ENCODE measurements around the gene DDX24. TPM values are rescaled to one million over a fixed set of nuclear protein-coding genes. Genes with fewer than 3 reads are reported as not detected.

The DDX24 gene
- total and polyA plus RNA-seq, 2 of the 8 experiments (the other 6 are each of a cell fraction or from before 2014, with no cell fraction given), result 89.0 to 201 TPM

GRCh38 chr14:94087891-94088290, 6.9 kb upstream of the DDX24 start:
- no peaks in the 10 kb centered on the region for H3K27me3 ChIP-seq (replicated peaks in 1 of 4; ENCODE audit: control insufficient read depth in 3 of 4, extremely low read depth in 1 of 4, insufficient read depth in 3 of 4, low read length in 3 of 4)
- no peak overlapping the region for H3K18ac ChIP-seq (ENCODE audit: extremely low read depth, low read length)
- no peaks in the 10 kb centered on the region for H3K4me1 ChIP-seq (replicated peaks in 1 of 4; ENCODE audit: control insufficient read depth in 3 of 4, insufficient read depth in 4 of 4, low read length in 3 of 4)
- H2BK20ac ChIP-seq (ENCODE audit: low read length), result no peak overlapping the region
- no peak overlapping the region for H3K4me2 ChIP-seq (ENCODE audit: insufficient read depth in 1 of 2, low read depth in 2 of 2, low read length in 2 of 2)
- WGBS, 2 experiments (ENCODE audit: extremely low coverage in 1 of 2, insufficient coverage in 1 of 2, insufficient read length in 1 of 2, insufficient replicate concordance in 2 of 2, low coverage in 1 of 2, low lambda C conversion rate in 2 of 2, missing lambda C conversion rate in 1 of 2), result 88% methylated on average over 4 of the region's 4 CpGs; no CpG with 5 or more reads in 1 of the 2 experiments
- FAIRE-seq (no peak), DNase-seq (ENCODE audit: low read depth in 1 of 2, low spot score in 2 of 2) (no peak)
- no peaks in the 10 kb centered on the region for H3K9me3 ChIP-seq (ENCODE audit: insufficient read depth in 2 of 2, low read depth in 1 of 2, low read length in 1 of 2)
- no peak overlapping the region for H3K27ac ChIP-seq (ENCODE audit: low read depth, low read length)
- no peak overlapping the region for H4K8ac ChIP-seq (ENCODE audit: extremely low read depth, insufficient read depth, low read length)
- no peak overlapping the region for H4K5ac ChIP-seq (ENCODE audit: insufficient read length, low read depth, low read length)
- no peak overlapping the region for H2BK12ac ChIP-seq (ENCODE audit: low read depth, low read length)
- H4K20me1 ChIP-seq (replicated peaks in 1 of 2; ENCODE audit: control insufficient read depth in 1 of 2, insufficient read depth in 2 of 2, low read length in 2 of 2), result no peaks in the 10 kb centered on the region
- no peak for TF ChIP-seq KDM5A (IDR thresholded peaks at IDR 0.05; ENCODE audit: low read length)
- no peaks in the 10 kb centered on the region for H3K79me2 ChIP-seq (ENCODE audit: control insufficient read depth in 1 of 2, insufficient read depth in 2 of 2, low read length in 2 of 2)
- H2BK120ac ChIP-seq (replicated peaks; ENCODE audit: low read depth, low read length), result no peak overlapping the region
- H3K4ac ChIP-seq (replicated peaks; ENCODE audit: insufficient read length, low read depth, low read length), result no peak overlapping the region
- no peaks in the 10 kb centered on the region for H3K79me1 ChIP-seq (ENCODE audit: low read depth, low read length)
- no peak overlapping the region for H2BK15ac ChIP-seq (ENCODE audit: low read length)
- no peak overlapping the region for H2BK5ac ChIP-seq (ENCODE audit: low read depth, low read length)
- no peaks in the 10 kb centered on the region for H3K36me3 ChIP-seq (ENCODE audit: control insufficient read depth in 2 of 4, insufficient read depth in 4 of 4, low read length in 3 of 4)
- no peaks in the 10 kb centered on the region for H3K23me2 ChIP-seq (ENCODE audit: low read depth, low read length)
- ChIA-PET POLR2A (ENCODE audit: partially characterized antibody) (no interaction called here), CTCF (ENCODE audit: partially characterized antibody) (interaction anchor here (0.6 to 1.4 kb wide), 3 partner anchors 16 to 55 kb away, joined by 3 to 5 read pairs (median 4); no protein-coding TSS in a partner anchor)
- no peak overlapping the region for H3K9ac ChIP-seq (replicated peaks in 1 of 4; ENCODE audit: extremely low read depth in 1 of 4, low read depth in 3 of 4, low read length in 3 of 4)
- H3K14ac ChIP-seq (ENCODE audit: insufficient read length), result no peak overlapping the region
- no peak overlapping the region for H3K23ac ChIP-seq (ENCODE audit: insufficient read length)
- no peak overlapping the region for H4K91ac ChIP-seq (replicated peaks; ENCODE audit: insufficient read length, low read length)
- H2AFZ ChIP-seq (ENCODE audit: low read length), result no peak overlapping the region
- no peak overlapping the region for H2AK5ac ChIP-seq (ENCODE audit: low read depth, low read length)
- no peak overlapping the region for H3K4me3 ChIP-seq (ENCODE audit: extremely low read depth in 1 of 4, insufficient read depth in 2 of 4, low read depth in 3 of 4, low read length in 4 of 4)
- H3K56ac ChIP-seq (replicated peaks; ENCODE audit: insufficient read length, low read depth, low read length), result no peak overlapping the region
